IPS-18c (cell line): ENCODE data around the gene CHAF1A.

Source experiments
- H3K4me3 ChIP-seq: 2 replicates; pipeline ENCODE4 v1.7.0; 2013; ENCODE audit warnings: low read depth, mild to moderate bottlenecking, low read length, moderate library complexity; ENCODE audit not compliant: insufficient read depth
- H3K9me3 ChIP-seq: one replicate; pipeline ENCODE4 v1.6.1; 2013; ENCODE audit warnings: mild to moderate bottlenecking, low read length, moderate library complexity; ENCODE audit not compliant: control insufficient read depth, insufficient read depth

CHAF1A gene

DNA sequence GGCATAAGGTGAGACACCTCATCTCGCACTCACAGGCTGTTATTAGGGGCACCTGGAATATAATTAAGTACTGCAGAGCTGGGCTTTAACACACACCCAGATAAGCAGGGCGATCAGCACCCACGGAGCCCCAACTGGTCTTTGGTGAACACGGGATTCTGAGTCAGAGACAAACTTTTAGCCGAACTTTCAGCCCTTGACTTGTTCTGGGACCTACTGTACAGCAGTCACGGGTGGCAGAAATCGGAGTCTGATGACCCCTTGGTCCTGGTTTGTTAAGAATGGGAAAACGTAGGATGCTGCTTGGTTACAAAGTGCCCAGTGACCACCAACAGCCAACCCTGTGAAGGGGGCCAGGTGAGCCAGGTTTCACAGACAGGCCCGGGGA, 11.1 kb upstream of the CHAF1A start:
- Histone ChIP-seq H3K4me3 (no peak overlapping the region), H3K9me3 (no peaks in the 10 kb centered on the region)

DNA sequence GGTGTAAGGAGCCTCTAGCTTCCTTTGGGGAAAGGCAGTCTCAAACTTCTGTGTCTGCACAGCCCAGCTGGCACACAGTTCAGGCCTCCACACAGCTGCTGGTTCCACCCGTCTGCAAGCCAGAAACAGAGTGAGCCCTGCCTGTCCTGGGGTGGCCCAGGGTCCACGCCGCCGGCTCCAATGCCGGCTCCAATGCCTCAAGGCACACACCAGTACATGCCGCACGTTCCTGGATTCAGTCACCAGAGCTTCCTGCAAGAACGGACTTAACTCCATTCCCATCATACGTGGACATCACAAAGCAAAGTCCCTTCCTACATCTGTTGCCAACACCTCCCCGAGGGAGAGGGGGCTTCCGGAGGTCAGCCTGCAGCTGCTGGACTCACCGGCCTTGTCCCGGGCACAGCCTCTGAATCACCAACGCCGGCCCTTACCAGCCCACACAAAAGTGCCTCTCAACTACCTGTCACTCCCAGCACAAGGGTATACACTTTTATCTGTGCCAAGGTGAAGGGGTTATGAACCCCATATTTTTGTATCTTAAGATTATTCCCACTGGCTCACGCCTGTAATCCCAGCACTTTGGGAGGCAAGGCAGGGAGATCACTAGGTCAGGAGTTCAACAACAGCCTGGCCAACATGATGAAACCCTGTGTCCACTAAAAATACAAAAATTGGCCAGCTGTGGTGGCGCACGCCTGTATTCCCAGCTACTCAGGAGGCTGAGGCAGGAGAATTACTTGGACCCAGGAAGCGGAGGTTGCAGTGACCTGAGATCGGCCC, 10.5 kb upstream of the CHAF1A start:
- H3K4me3 ChIP-seq, result no peak overlapping the region
- no peaks in the 10 kb centered on the region for H3K9me3 ChIP-seq

DNA sequence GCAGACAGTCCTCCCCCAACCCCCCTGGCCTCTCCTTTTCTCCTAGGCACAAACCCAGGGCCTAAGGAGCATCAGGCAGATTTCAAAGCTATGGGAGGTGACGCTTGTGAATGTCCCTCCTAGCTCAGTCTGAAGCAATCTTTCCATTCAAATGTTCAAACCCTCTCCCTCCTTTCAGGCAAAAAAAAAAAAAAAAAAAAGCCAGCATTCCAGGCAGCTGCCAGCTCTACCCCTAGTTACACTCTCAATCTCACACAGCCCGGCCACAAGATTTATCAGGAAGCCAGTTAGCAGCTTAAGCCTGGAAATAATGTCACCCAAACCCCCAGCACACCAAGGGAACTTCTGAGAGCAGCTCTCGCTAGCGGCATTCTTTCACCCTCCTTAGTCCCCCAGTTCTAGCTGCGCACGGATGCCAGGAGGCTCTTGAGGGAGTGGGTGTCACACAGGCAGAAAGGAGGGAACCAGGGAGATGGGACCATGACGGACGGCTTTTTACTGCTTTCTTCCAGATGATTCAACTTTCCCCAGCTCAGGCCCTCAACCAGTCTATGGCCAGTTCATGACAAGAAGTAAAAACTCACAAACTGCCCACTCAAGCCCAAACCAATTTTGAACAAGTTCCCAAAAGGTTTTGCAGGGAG, 8.4 kb upstream of the CHAF1A start:
- H3K9me3 ChIP-seq, result no peaks in the 10 kb centered on the region
- no peak overlapping the region for H3K4me3 ChIP-seq

DNA sequence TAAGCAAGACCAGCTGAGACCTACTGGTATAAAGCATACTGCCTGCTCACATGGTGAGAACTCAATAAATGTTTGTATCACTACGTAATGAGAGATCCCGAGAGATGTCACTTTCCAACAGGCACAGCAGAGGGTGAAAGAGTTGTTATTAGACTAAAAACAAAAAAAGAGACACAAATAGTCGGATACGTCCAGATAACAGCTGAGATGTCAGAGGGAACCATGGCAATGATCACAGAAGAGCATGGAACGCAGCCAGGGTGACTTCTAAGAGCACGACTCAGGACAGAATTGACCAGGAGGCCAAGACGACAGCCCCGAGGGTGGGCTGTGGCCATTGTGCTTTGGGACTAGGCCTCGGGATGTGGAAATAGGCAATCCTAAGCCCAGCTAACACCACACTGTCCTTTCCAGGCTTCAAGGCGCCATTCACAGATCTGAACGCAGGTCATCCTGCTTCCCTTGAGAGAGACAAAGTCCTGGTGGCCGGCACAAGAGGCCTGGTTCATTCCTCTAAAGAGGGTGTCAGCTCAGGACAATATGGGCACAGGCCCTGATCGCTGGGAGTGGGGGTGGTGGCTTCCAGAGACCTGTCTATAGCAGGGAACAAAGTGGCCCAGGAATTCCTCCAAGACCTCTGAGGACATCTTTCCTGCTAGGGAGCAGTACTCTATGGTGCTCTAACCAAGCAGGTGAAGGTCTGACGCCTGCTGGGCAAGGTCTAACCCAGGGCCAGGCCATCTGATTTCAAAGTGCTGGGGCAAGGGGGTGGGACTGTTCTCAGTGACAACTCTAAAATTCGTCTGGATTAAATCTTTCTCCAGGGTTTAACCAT, 5.3 kb upstream of the CHAF1A start:
- no peak overlapping the region for H3K4me3 ChIP-seq

DNA sequence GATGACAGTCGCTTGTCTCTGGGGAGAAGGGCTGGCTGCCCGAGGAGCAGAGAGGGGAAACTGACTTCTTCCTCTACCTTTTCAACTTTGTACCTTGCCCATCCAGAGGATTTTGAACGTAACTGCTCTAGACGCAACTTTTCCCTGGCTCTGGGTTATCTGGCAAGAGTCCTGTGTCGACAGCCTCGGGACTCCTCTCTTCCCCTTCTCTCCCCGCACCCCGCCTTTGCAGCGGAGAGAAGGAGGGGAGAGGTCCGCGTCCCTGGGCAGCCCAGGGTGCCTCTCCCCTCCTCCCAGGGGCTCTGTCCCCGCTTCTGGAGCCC, 2.7 kb upstream of the CHAF1A start:
- Histone ChIP-seq H3K9me3 (no peaks in the 10 kb centered on the region), H3K4me3 (peak overlapping the region; percentile 87)

More for the DNA sequence above, 5.3 kb upstream of the CHAF1A start:
- no peaks in the 10 kb centered on the region for H3K9me3 ChIP-seq

DNA sequence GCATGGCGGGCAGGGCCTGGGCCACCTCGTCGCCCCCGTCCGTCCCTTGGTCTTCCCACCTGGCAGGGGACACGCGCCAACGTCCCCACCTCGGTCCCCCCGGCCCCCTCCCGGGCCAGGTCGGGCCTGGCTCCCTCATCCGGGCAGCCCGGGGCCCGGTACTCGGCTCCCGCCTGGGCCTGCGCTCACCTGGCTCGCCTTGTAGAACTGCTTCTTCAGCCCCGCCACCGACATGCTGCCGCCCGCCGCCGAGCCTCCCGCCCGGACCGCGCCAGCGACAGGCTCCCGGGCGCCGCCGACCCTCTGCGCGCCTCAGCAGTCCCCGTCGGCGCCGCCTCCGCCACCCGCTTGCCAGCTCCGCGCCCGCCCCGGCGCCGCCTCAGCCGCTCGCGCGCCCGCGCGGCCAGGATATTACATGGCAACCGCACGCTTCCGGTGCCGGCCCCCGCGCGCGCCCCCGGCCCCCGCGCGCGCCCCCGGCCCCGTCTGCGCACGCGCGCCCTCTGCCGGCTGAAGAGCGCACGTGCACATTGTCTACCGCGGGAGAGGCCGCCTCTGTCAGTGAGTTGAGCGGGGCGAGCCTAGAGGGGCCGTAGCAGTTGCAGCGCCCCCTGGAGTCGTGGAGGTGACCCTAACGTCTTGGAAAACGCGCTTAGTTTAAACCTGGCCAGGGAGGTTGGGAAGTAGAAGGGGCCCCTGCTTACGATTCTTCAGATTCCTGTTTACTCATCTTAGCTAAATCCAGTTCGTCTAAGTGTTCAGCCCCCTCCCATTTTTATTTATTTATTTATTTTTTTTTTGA, 2.1 kb upstream of the CHAF1A start, which contains the start of gene SH3GL1:
Gene SH3GL1, minus strand, starts transcription at position 413 of the 802 bp plus-strand sequence. Its CDS starts 179 bp downstream, at position 234.
- peak within 1 kb of the TSS; percentile 87 for H3K4me3 ChIP-seq
- no peaks in the 10 kb centered on the region for H3K9me3 ChIP-seq

DNA sequence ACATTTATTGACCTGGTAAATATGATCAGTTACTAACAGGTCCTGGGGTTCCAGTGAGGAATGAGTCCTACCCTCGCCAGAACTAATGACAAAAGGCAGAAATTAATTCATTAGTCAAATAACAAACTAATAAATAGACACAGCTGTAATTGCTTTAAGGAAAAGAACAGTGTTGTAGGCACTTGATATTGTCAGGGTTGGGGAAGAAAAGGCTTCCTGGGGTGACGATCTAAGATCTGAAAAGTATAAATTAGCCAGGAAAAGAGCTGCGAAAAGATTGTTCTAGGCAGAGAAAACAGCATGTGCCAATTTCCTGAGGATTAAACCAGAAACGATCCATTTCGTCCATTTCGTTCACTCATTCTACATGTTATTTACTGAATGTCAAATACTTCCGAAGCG, 670 bp upstream of the CHAF1A start:
- Histone ChIP-seq H3K9me3 (no peaks in the 10 kb centered on the region), H3K4me3 (peak overlapping the region; percentile 32; the same call in 1 of the 2 replicates)

DNA sequence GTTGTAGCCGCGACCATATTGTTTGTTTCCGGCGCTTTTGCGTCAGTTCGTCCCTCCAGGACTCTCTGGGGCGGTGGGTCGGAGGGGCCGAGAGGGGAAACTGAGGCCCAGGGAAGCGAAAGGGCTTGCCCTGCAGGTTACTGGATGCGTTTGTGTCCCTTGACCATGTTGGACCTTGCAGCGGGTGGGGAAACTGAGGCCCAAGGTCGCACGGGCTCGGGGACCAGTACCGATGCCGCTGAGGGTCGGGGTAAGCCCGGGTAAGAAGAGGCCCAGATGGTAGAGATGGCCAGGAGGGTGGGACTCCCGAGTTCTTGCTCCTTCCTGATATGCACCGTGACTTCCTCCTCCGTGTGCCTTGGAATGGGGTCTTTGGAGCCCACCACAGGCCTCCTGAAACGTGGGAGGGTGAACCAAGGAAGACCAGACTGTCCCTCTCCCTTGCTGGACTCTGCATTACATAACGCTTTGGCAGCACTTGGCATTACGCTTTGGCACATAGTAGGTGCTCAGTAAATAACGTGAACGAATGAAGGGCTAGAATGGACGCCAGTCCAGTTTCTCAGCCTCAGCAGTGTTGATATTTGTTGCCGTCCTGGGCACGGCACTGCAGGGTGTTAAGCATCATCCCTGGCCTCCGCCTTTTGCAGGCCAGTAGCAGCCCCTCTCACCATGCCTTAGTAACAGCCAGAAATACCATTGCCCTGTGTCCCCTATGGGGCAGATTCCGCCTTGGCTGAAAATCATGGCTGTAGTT, 743 bp downstream of the CHAF1A start:
- Histone ChIP-seq H3K4me3 (peak overlapping the region; percentile 78), H3K9me3 (no peaks in the 10 kb centered on the region)

DNA sequence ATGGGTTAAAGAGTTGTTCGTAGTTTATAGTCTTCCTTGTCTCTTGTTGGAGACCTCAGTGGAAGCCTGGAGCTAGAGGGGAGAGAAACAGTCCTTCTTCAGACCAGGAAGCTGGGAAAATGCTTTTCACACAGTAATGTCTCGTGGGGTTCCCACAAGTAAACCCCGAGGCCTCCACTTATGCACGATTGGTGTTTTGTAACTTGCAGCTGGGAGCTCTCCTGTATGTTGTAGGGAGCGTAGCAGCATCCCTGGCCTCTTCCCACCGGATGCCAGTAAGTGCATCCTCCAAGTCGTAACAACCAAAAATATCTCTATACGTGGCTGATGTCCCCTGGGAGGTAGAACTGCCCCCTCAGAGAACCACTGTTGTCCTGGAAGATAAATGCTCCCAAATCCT, 3.5 kb downstream of the CHAF1A start:
- no peak overlapping the region for H3K4me3 ChIP-seq
- H3K9me3 ChIP-seq, result no peaks in the 10 kb centered on the region

DNA sequence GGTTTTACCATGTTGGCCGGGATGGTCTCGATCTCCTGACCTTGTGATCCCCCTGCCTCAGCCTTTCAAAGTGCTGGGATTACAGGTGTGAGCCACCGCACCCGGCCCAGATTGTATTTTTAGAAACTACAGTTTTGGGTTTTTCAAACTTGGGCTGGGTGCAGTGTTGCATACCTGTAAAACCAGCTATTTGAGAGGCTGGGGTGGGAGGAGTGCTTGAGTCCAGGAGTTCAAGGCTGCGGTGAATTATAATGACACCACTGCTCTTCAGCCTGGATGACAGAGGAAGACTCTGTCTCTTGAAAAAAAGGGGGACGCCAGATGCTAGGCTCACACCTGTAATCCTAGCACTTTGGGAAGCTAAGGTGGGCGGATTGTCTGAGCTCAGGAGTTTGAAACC, 4.2 kb downstream of the CHAF1A start:
- no peak overlapping the region for H3K4me3 ChIP-seq
- no peaks in the 10 kb centered on the region for H3K9me3 ChIP-seq

DNA sequence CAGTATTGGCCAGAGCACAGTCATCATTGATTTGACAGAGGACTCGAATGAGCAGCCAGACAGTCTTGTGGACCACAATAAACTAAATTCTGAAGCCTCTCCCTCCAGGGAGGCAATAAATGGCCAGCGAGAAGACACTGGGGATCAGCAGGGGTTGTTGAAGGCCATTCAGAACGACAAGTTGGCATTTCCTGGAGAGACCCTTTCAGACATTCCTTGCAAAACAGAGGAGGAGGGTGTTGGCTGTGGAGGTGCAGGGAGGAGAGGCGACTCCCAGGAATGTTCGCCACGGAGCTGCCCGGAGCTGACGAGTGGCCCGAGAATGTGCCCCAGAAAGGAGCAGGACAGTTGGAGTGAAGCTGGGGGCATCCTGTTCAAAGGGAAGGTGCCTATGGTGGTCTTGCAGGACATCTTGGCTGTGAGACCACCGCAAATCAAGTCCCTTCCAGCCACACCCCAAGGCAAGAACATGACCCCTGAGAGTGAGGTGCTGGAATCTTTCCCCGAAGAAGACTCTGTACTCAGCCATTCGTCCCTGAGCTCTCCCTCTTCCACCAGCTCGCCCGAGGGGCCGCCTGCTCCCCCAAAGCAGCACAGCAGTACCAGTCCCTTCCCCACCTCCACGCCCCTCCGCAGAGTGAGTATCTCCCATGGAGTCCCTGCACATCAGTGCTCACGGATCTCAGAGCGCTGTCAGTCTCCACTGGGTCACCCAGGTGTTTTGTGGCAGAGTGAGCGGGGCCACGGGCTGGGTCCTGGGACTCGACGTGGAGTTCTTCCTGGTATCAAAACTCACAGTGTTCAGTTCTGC, 6.9 kb downstream of the CHAF1A start:
- Histone ChIP-seq H3K4me3 (peak overlapping the region; percentile 6), H3K9me3 (no peaks in the 10 kb centered on the region)

DNA sequence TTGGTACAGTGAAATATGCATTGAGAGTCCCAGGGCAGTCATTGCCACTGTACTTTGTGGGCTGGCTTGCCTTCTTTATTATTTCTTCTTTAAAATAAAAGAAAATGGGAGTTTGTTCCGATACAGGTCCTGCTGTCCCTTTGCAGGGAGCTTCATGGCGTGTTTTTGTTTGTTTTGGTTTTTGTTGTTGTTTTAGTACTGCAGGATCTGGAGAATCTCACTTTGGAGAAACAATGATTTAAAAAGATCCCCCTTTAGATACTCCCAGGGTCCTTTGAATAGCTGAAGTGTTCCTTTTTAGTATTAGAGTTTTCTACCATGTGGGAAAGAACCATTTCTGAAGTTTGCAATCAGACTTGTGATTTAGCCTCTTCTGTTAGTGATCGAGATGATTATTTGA, 11.1 kb downstream of the CHAF1A start:
- no peaks in the 10 kb centered on the region for H3K9me3 ChIP-seq
- H3K4me3 ChIP-seq, result no peak overlapping the region

DNA sequence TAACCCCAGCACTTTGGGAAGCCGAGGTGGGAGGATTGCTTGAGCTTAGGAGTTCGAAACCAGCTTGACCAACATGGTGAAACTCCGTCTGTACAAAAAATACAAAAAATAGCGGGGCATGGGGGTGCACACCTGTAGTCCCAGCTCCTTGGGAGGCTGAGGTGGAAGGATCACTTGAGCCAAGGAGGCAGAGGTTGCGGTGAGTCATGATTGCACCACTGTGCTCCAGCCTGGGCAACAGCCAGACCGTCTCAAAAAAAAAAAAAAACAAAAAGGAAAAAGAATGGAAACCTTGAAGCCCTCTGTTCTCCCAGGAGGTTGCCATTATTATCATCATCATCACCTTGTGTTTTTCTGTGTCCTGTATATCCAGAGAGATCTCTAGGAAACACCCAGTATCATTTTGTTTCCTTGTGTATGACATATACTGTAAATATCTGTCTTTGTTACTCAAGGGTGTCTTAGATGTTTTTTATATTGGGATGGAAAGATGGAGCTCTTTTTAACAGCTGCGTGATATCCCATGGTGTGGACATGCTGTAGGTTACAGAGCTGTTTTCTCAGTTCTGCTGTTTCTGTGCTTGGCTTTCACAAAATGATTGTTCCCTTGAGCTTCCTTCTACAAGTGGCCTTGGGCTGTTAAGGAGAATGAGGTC, 11.8 kb downstream of the CHAF1A start:
- Histone ChIP-seq H3K4me3 (no peak overlapping the region), H3K9me3 (no peaks in the 10 kb centered on the region)

DNA sequence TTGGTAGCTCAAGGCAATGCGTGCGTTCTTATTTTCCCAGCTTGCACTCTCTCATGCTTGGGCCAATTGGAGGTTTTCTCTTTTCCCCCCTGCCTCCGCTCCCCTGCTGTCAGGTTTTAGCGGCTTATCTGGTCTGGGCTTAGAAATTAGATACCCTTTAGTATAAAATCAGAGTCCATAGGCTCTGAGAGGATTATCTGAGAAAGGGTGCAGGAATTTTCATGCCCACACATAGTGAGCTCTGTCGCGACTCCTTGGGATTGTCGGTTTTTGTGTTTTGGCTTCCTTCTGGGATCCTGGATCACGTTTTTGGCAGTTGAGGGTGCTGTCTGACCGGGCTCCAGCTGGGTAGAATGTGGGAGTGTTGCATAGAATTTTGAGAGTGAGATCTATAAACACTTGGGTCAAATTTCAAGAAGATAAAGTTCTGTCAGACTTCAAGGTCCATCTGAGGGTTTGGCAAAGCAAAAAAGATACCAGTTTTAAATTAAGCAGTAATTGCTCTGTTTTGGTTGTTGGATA, 12.4 kb downstream of the CHAF1A start:
- Histone ChIP-seq H3K4me3 (no peak overlapping the region), H3K9me3 (no peaks in the 10 kb centered on the region)

DNA sequence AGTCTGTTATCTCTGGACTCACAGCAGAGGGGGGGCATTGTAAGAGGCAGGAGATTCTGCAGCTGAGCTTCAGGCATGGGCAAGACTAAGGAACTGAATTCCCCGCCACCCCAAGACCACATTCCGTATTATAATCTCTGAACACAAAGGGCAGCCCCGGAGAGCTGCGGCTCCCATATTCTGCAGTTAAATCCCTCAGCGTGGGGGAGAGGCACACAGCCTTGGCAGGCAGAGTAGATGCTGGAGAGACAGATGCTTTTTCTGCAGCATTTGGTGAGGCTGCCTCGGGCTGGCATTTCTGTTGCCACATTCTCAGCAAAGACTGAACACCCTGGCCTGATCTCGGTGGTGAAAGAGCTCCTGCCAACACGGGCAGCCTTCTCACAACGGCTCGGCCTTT, 12.9 kb downstream of the CHAF1A start:
- Histone ChIP-seq H3K9me3 (no peaks in the 10 kb centered on the region), H3K4me3 (no peak overlapping the region)
